H9 (cell line): ENCODE measurements around the gene RUVBL1. TPM values are rescaled to one million over a fixed set of nuclear protein-coding genes. Genes with fewer than 3 reads are reported as not detected.

Experiments
- DNase-seq: peaks from one replicate; pipeline ENCODE4 v3.0.0-alpha.2; 2017
- H2AFZ ChIP-seq: one replicate; pipeline ENCODE4 v1.6.1; 2013; ENCODE audit warnings: mild to moderate bottlenecking, low read length, control low read depth, moderate library complexity
- H2AK5ac ChIP-seq: 2 replicates; pipeline ENCODE4 v1.6.1; 2013; ENCODE audit warnings: low read length, control low read depth, mixed read lengths; ENCODE audit not compliant: insufficient read length
- H2BK120ac ChIP-seq: one replicate; pipeline ENCODE4 v1.6.1; 2013; ENCODE audit warnings: low read depth, mild to moderate bottlenecking, low read length, control low read depth, inconsistent platforms; ENCODE audit not compliant: poor library complexity, severe bottlenecking
- H2BK12ac ChIP-seq: 2 replicates; pipeline ENCODE4 v1.6.1; 2013; ENCODE audit warnings: low read length, control low read depth, mixed read lengths, low read depth; ENCODE audit not compliant: insufficient read length
- H2BK15ac ChIP-seq: 2 replicates; pipeline ENCODE4 v1.6.1; 2013; ENCODE audit warnings: low read depth, low read length, control low read depth
- H2BK20ac ChIP-seq: one replicate; pipeline ENCODE4 v1.6.1; 2013; ENCODE audit warnings: low read depth, mild to moderate bottlenecking, low read length, control low read depth, inconsistent platforms; ENCODE audit not compliant: poor library complexity, severe bottlenecking
- H2BK5ac ChIP-seq: 2 replicates; pipeline ENCODE4 v1.6.1; 2013; ENCODE audit warnings: low read length, control low read depth, mixed read lengths; ENCODE audit not compliant: insufficient read length
- H3K14ac ChIP-seq: 2 replicates; pipeline ENCODE4 v1.6.1; 2013; ENCODE audit warnings: low read length, control low read depth; ENCODE audit not compliant: insufficient read depth
- H3K18ac ChIP-seq: 2 replicates; pipeline ENCODE4 v1.6.1; 2013; ENCODE audit warnings: low read depth, mild to moderate bottlenecking, mixed read lengths, low read length, control low read depth; ENCODE audit not compliant: insufficient read length
- H3K23ac ChIP-seq: 2 replicates; pipeline ENCODE4 v1.6.1; 2013; ENCODE audit warnings: low read length, control low read depth, mixed read lengths, low read depth; ENCODE audit not compliant: insufficient read length
- H3K23me2 ChIP-seq: 2 replicates; pipeline ENCODE4 v1.6.1; 2013; ENCODE audit warnings: low read depth, mild to moderate bottlenecking, mixed read lengths, low read length, control low read depth; ENCODE audit not compliant: insufficient read length, poor library complexity, severe bottlenecking
- H3K27ac ChIP-seq: 2 replicates; pipeline ENCODE4 v1.5.1; 2013; ENCODE audit warnings: low read length, control low read depth, mixed read lengths, low read depth; ENCODE audit not compliant: insufficient read length
- H3K27me3 ChIP-seq: 2 replicates; pipeline ENCODE4 v1.6.1; 2013; ENCODE audit warnings: low read length, control low read depth, inconsistent platforms; ENCODE audit not compliant: insufficient read depth
- H3K4ac ChIP-seq: 2 replicates; pipeline ENCODE4 v1.6.1; 2013; ENCODE audit warnings: low read depth, mild to moderate bottlenecking, control low read depth, inconsistent platforms, low read length, moderate library complexity
- H3K4me1 ChIP-seq: 2 replicates; pipeline ENCODE4 v1.6.1; 2013; ENCODE audit warnings: low read length, control low read depth, inconsistent platforms; ENCODE audit not compliant: insufficient read depth
- H3K4me2 ChIP-seq: 2 replicates; pipeline ENCODE4 v1.6.1; 2013; ENCODE audit warnings: low read length, control low read depth, mixed read lengths; ENCODE audit not compliant: insufficient read length, insufficient read depth
- H3K56ac ChIP-seq: 2 replicates; pipeline ENCODE4 v1.6.1; 2013; ENCODE audit warnings: low read depth, mild to moderate bottlenecking, mixed read lengths, low read length, control low read depth; ENCODE audit not compliant: insufficient read length
- H3K79me1 ChIP-seq: 2 replicates; pipeline ENCODE4 v1.6.1; 2013; ENCODE audit warnings: low read depth, mild to moderate bottlenecking, moderate library complexity, low read length, control low read depth, inconsistent platforms; ENCODE audit not compliant: insufficient read depth, poor library complexity, severe bottlenecking
- H3K79me2 ChIP-seq: 2 replicates; pipeline ENCODE4 v1.6.1; 2013; ENCODE audit warnings: low read length, control low read depth, inconsistent platforms; ENCODE audit not compliant: insufficient read depth
- H3K9ac ChIP-seq: 2 replicates; pipeline ENCODE4 v1.6.1; 2013; ENCODE audit warnings: low read length, control low read depth, mixed read lengths; ENCODE audit not compliant: insufficient read length; ENCODE audit errors: extremely low read depth
- H3K9me3 ChIP-seq: one replicate; pipeline ENCODE4 v1.6.1; 2013; ENCODE audit warnings: low read depth, low read length, inconsistent platforms; ENCODE audit not compliant: control insufficient read depth
- H3T11ph ChIP-seq: one replicate; pipeline ENCODE4 v1.6.1; 2013; ENCODE audit warnings: mild to moderate bottlenecking, low read length, control low read depth, inconsistent platforms
- H4K20me1 ChIP-seq: one replicate; pipeline ENCODE4 v1.6.1; 2013; ENCODE audit not compliant: control insufficient read depth, insufficient read length, insufficient read depth
- H4K5ac ChIP-seq: 2 replicates; pipeline ENCODE4 v1.6.1; 2013; ENCODE audit warnings: low read depth, mild to moderate bottlenecking, mixed read lengths, low read length, control low read depth; ENCODE audit not compliant: insufficient read length
- H4K8ac ChIP-seq: replicated peaks from 2 replicates; pipeline ENCODE4 v1.6.1; 2013; ENCODE audit warnings: low read length, control low read depth, mixed read lengths, low read depth; ENCODE audit not compliant: insufficient read length
- H4K91ac ChIP-seq: 2 replicates; pipeline ENCODE4 v1.6.1; 2013; ENCODE audit warnings: low read depth, mild to moderate bottlenecking, moderate library complexity, mixed read lengths, low read length, control low read depth; ENCODE audit not compliant: insufficient read length
- H3K27ac Mint-ChIP-seq, 3 experiments: 2 replicates in 2 of 3; 3 replicates in 1 of 3; pipeline ENCODE4 v1.8.0; 2020 to 2021; ENCODE audit warnings: mixed read lengths in 3 of 3, mild to moderate bottlenecking in 1 of 3, moderate library complexity in 1 of 3
- H3K27me3 Mint-ChIP-seq: 2 replicates; pipeline ENCODE4 v1.8.0; 2021; ENCODE audit warnings: low read depth, mild to moderate bottlenecking, moderate library complexity, mixed read lengths
- H3K36me3 Mint-ChIP-seq, 3 experiments: 2 replicates in 2 of 3; 3 replicates in 1 of 3; pipeline ENCODE4 v1.8.0; 2020 to 2021; ENCODE audit warnings: low read depth in 3 of 3, mixed read lengths in 3 of 3; ENCODE audit not compliant: insufficient read depth in 1 of 3
- H3K4me1 Mint-ChIP-seq, 2 experiments: 2 replicates each; pipeline ENCODE4 v1.8.0; 2020; ENCODE audit warnings: mixed read lengths in 2 of 2
- H3K4me3 Mint-ChIP-seq, 2 experiments: 2 replicates in 1 of 2; 3 replicates in 1 of 2; pipeline ENCODE4 v1.8.0; 2020 to 2021; ENCODE audit warnings: mild to moderate bottlenecking in 2 of 2, mixed read lengths in 2 of 2, moderate library complexity in 1 of 2
- H3K9me3 Mint-ChIP-seq, 2 experiments: 2 replicates in 1 of 2; 3 replicates in 1 of 2; pipeline ENCODE4 v1.8.0; 2020; ENCODE audit warnings: mild to moderate bottlenecking in 2 of 2, mixed read lengths in 2 of 2, moderate library complexity in 1 of 2
- WGBS: extraction: QIAGEN DNeasy Blood & Tissue Kit; methylation state at CpG from one replicate; pipeline ENCODE4 v1.1.7; 2013; ENCODE audit warnings: missing lambda C conversion rate, low lambda C conversion rate, mixed read lengths; ENCODE audit not compliant: insufficient read length; ENCODE audit errors: extremely low coverage; 5-methylcytosine and 5-hydroxymethylcytosine counted together
- total RNA-seq: library from RNA; stranded (reverse); gene quantifications from 2 replicates; pipeline ENCODE4 v1.2.1, GENCODE V29; 2021
- TF ChIP-seq, protein P1 (sequence below): fragments of 200-600 bp; sonication (generic); conservative IDR thresholded peaks from 3 replicates; pipeline ENCODE4 v1.8.0; 2021; ENCODE audit warnings: antibody characterized with exemption, mild to moderate bottlenecking

Gene RUVBL1
- total RNA-seq, 1 experiment from 2014 or later = 99.6 TPM

DNA sequence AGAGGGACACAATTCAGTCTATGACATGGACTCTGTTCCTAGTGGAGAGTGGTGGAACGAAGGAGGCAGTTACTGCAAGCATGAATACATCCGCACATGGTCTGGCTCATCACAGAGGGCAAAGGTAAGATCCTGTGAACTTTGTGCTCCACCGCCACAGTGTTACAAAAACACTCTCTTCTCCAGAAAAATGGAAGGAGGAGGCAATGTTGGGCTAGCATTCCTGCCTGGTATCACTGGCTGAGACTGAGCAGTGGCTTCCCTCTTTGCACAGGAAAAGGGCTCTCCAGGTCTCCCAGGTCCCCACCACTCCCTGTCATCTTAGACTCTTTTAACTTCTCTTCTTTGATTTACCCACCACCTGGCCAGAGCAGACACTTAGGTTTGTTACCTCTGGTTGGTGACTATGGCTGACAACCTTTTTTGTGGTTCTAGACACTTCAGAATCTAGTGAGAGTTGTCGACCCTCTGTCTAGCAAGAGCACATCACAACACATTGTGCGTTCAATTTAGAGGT, 28.2 kb upstream of the RUVBL1 start:
- Mint-ChIP-seq H3K27ac (no peak overlapping the region), H3K4me1 (peaks cover 2 to 7% of the 10 kb centered on the region in 2 experiments), H3K27me3 (peaks cover 29% of the 10 kb centered on the region), H3K4me3 (no peak overlapping the region; a peak in 1 of 5 replicates), H3K9me3 (peaks cover 5 to 7% of the 10 kb centered on the region in 2 experiments; a peak in 4 of 5 replicates), H3K36me3 (peaks cover 3 to 12% (median 5%) of the 10 kb centered on the region in 3 experiments)
- H3K23me2 ChIP-seq = no peaks in the 10 kb centered on the region
- no peak overlapping the region for H3K4me2 ChIP-seq
- H3K27me3 ChIP-seq = no peaks in the 10 kb centered on the region
- H3K27ac ChIP-seq = no peak overlapping the region
- H2BK12ac ChIP-seq = no peak overlapping the region
- no peaks in the 10 kb centered on the region for H4K20me1 ChIP-seq
- H3K18ac ChIP-seq = no peak overlapping the region
- no peak overlapping the region for H3K9ac ChIP-seq
- no peak for DNase-seq
- no peaks in the 10 kb centered on the region for H3K9me3 ChIP-seq
- no peak overlapping the region for H2AK5ac ChIP-seq
- H3K56ac ChIP-seq = no peak overlapping the region
- TF ChIP-seq, protein P1, sequence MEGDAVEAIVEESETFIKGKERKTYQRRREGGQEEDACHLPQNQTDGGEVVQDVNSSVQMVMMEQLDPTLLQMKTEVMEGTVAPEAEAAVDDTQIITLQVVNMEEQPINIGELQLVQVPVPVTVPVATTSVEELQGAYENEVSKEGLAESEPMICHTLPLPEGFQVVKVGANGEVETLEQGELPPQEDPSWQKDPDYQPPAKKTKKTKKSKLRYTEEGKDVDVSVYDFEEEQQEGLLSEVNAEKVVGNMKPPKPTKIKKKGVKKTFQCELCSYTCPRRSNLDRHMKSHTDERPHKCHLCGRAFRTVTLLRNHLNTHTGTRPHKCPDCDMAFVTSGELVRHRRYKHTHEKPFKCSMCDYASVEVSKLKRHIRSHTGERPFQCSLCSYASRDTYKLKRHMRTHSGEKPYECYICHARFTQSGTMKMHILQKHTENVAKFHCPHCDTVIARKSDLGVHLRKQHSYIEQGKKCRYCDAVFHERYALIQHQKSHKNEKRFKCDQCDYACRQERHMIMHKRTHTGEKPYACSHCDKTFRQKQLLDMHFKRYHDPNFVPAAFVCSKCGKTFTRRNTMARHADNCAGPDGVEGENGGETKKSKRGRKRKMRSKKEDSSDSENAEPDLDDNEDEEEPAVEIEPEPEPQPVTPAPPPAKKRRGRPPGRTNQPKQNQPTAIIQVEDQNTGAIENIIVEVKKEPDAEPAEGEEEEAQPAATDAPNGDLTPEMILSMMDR = no peak
- H4K8ac ChIP-seq = no peak overlapping the region
- H3K79me1 ChIP-seq = no peaks in the 10 kb centered on the region
- no peak overlapping the region for H2AFZ ChIP-seq
- no peak overlapping the region for H2BK120ac ChIP-seq
- no peak overlapping the region for H4K5ac ChIP-seq
- no peak overlapping the region for H3K23ac ChIP-seq
- H3K14ac ChIP-seq = no peak overlapping the region
- no peaks in the 10 kb centered on the region for H3K79me2 ChIP-seq
- H3K4ac ChIP-seq = no peak overlapping the region
- no peak overlapping the region for H4K91ac ChIP-seq
- H2BK15ac ChIP-seq = no peak overlapping the region
- no CpG with 5 or more reads among the region's 5 CpGs for WGBS
- H3T11ph ChIP-seq = no peak overlapping the region
- H2BK5ac ChIP-seq = no peak overlapping the region
- H3K4me1 ChIP-seq = no peaks in the 10 kb centered on the region
- H2BK20ac ChIP-seq = no peak overlapping the region
